ENCODE measurements around the gene CST11.

The CST11 gene

GRCh38 chr20:23414526-23415188 lies 38.0 kb downstream of the CST11 start:
- H3F3A ChIP-seq (ENCODE audit: insufficient read depth, low read length) = peaks cover 1% of the 10 kb centered on the region
- H3K27ac ChIP-seq (ENCODE audit: low read length) = no peak overlapping the region
- no peak for TF ChIP-seq EZH2 (optimal IDR thresholded peaks at IDR 0.05; ENCODE audit: low read depth, low read length)
- TF ChIP-seq EZH2phosphoT487 (IDR thresholded peaks at IDR 0.05; ENCODE audit: low read length) = no peak
- no peak for TF ChIP-seq CTCF (IDR thresholded peaks at IDR 0.05; ENCODE audit: low read length)
- no peaks in the 10 kb centered on the region for H3K36me3 ChIP-seq (replicated peaks; ENCODE audit: insufficient read depth, low read length)
- H3K4me3 ChIP-seq (ENCODE audit: low read length) = no peak overlapping the region
- no peaks in the 10 kb centered on the region for H3K9me3 ChIP-seq (replicated peaks; ENCODE audit: insufficient read depth, low read length)
- no peak overlapping the region for H2AFZ ChIP-seq (ENCODE audit: low read length)
- no peak overlapping the region for H3K4me2 ChIP-seq (ENCODE audit: low read depth, low read length)
- no peaks in the 10 kb centered on the region for H3K9me2 ChIP-seq (replicated peaks; ENCODE audit: insufficient read depth, low read length)
- peaks cover 3% of the 10 kb centered on the region; the same call in 1 of the 2 replicates for H3K4me1 ChIP-seq (ENCODE audit: low read length)
- H3K9ac ChIP-seq (ENCODE audit: low read length) = no peak overlapping the region
- no peaks in the 10 kb centered on the region for H3K27me3 ChIP-seq (replicated peaks; ENCODE audit: insufficient read depth, low read length)
- DNase-seq = no peak
- peaks cover 95% of the 10 kb centered on the region for H3K79me2 ChIP-seq (ENCODE audit: low read length)
- H4K20me1 ChIP-seq (ENCODE audit: insufficient read depth, low read length) = peaks cover 20% of the 10 kb centered on the region

DNA sequence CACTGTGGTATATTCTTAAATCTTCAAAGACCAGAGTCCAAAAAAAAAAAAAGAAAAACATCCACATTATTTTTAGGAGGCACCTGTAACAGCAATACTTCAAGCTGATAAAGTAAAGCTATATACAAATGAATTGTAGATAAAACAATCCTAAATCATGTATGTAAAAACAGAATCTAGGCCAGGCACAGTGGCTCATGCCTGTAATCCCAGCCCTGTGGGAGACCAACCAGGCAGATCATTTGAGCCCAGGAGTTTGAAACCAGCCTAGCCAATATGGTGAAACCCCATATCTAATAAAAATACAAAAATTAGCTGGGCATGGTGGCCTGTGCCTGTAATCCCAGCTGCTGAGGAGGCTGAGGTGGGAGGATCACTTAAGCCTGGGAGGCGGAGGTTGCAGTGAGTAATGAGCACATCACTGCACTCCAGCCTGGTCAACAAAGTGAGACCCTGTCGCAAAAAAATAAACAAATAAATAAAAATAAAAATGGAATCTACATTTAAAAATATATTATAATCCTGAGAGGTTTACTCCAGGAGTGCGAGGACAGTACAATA lies 38.7 kb downstream of the CST11 start:
- no peak overlapping the region for H3K27ac ChIP-seq (ENCODE audit: low read length)
- no peak overlapping the region for H2AFZ ChIP-seq (ENCODE audit: low read length)
- H3K9ac ChIP-seq (ENCODE audit: low read length) = no peak overlapping the region
- no peaks in the 10 kb centered on the region for H3K27me3 ChIP-seq (replicated peaks; ENCODE audit: insufficient read depth, low read length)
- H3K4me2 ChIP-seq (ENCODE audit: low read depth, low read length) = no peak overlapping the region
- TF ChIP-seq EZH2 (optimal IDR thresholded peaks at IDR 0.05; ENCODE audit: low read depth, low read length) (no peak), CTCF (IDR thresholded peaks at IDR 0.05; ENCODE audit: low read length) (no peak), EZH2phosphoT487 (IDR thresholded peaks at IDR 0.05; ENCODE audit: low read length) (no peak)
- H3K9me2 ChIP-seq (replicated peaks; ENCODE audit: insufficient read depth, low read length) = no peaks in the 10 kb centered on the region
- no peak for DNase-seq
- H3F3A ChIP-seq (ENCODE audit: insufficient read depth, low read length) = no peaks in the 10 kb centered on the region
- H3K4me3 ChIP-seq (ENCODE audit: low read length) = no peak overlapping the region
- H3K79me2 ChIP-seq (ENCODE audit: low read length) = peaks cover 95% of the 10 kb centered on the region
- peaks cover 23% of the 10 kb centered on the region for H4K20me1 ChIP-seq (ENCODE audit: insufficient read depth, low read length)
- no peaks in the 10 kb centered on the region for H3K9me3 ChIP-seq (replicated peaks; ENCODE audit: insufficient read depth, low read length)
- H3K4me1 ChIP-seq (ENCODE audit: low read length) = no peaks in the 10 kb centered on the region
- no peaks in the 10 kb centered on the region for H3K36me3 ChIP-seq (replicated peaks; ENCODE audit: insufficient read depth, low read length)

DNA sequence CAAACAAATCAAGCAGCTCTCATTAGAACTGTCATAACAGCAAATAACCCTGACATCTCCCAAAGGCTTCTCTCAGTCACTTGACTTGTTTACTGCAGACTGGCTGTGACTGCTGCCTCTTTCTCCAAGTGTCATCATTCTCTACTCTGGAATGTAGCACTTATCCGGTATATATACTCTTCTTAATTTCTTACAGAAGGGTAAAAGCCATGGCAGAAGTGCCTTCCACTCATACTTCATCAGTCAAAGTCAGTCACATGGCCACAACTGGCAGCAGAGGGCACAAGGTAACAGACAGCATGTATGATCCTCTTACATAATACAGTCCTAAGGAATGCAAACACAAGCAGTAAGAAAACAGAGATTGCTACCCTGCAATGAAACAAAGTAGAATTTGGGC lies 40.6 kb downstream of the CST11 start:
- Histone ChIP-seq H3K4me1 (ENCODE audit: low read length) (no peaks in the 10 kb centered on the region), H4K20me1 (ENCODE audit: insufficient read depth, low read length) (peaks cover 15% of the 10 kb centered on the region), H3K27me3 (replicated peaks; ENCODE audit: insufficient read depth, low read length) (no peaks in the 10 kb centered on the region), H2AFZ (ENCODE audit: low read length) (no peak overlapping the region), H3K9me3 (replicated peaks; ENCODE audit: insufficient read depth, low read length) (no peaks in the 10 kb centered on the region), H3K36me3 (replicated peaks; ENCODE audit: insufficient read depth, low read length) (no peaks in the 10 kb centered on the region), H3K4me2 (ENCODE audit: low read depth, low read length) (no peak overlapping the region), H3K4me3 (ENCODE audit: low read length) (no peak overlapping the region), H3K9me2 (replicated peaks; ENCODE audit: insufficient read depth, low read length) (no peaks in the 10 kb centered on the region), H3K27ac (ENCODE audit: low read length) (no peak overlapping the region), H3K9ac (ENCODE audit: low read length) (no peak overlapping the region), H3F3A (ENCODE audit: insufficient read depth, low read length) (no peaks in the 10 kb centered on the region), H3K79me2 (ENCODE audit: low read length) (peaks cover 96% of the 10 kb centered on the region)
- DNase-seq = no peak
- no peak for TF ChIP-seq EZH2 (optimal IDR thresholded peaks at IDR 0.05; ENCODE audit: low read depth, low read length)
- TF ChIP-seq EZH2phosphoT487 (IDR thresholded peaks at IDR 0.05; ENCODE audit: low read length) = no peak
- TF ChIP-seq CTCF (IDR thresholded peaks at IDR 0.05; ENCODE audit: low read length) = no peak
